Skeletal muscle tissue (tissue), 4 donors: ENCODE results near the gene PADI3. TPM values are rescaled to one million over a fixed set of nuclear protein-coding genes. Genes with fewer than 3 reads are reported as not detected.

Experiments
- H3K27ac ChIP-seq: one replicate; pipeline ENCODE4 v1.7.0; 2013; ENCODE audit warnings: mild to moderate bottlenecking, low read depth, low read length, inconsistent platforms
- H3K27me3 ChIP-seq, 3 donors: one replicate each; pipeline ENCODE4 v1.7.0; 2013; ENCODE audit warnings: low read length in 3 of 3; ENCODE audit not compliant: control insufficient read depth in 3 of 3, insufficient read depth in 3 of 3
- H3K36me3 ChIP-seq, 3 donors: one replicate each; pipeline ENCODE4 v1.7.0; 2013; ENCODE audit warnings: low read length in 3 of 3; ENCODE audit not compliant: control insufficient read depth in 3 of 3, insufficient read depth in 3 of 3
- H3K4me1 ChIP-seq, 3 donors: one replicate each; pipeline ENCODE4 v1.7.0; 2013; ENCODE audit warnings: low read length in 3 of 3, mild to moderate bottlenecking in 3 of 3; ENCODE audit not compliant: control insufficient read depth in 3 of 3, insufficient read depth in 3 of 3
- H3K4me3 ChIP-seq, 3 donors: one replicate each; pipeline ENCODE4 v1.7.0; 2013; ENCODE audit warnings: low read length in 3 of 3
- H3K9ac ChIP-seq, 3 donors: one replicate each; pipeline ENCODE4 v1.7.0; 2013; ENCODE audit warnings: low read length in 3 of 3, mild to moderate bottlenecking in 3 of 3, moderate library complexity in 2 of 3, low read depth in 1 of 3
- H3K9me3 ChIP-seq, 3 donors: one replicate each; pipeline ENCODE4 v1.7.0; 2013; ENCODE audit warnings: low read length in 3 of 3; ENCODE audit not compliant: control insufficient read depth in 3 of 3
- total RNA-seq: library from RNA; depleted of rRNA; stranded (reverse); fragments of >200 nt; gene quantifications from one replicate; pipeline ENCODE4 v1.2.3, GENCODE V29; 2014
- donor health status: Osteomylitis.

The PADI3 gene
- total RNA-seq, 1 donor from 2014 or later: not detected

DNA sequence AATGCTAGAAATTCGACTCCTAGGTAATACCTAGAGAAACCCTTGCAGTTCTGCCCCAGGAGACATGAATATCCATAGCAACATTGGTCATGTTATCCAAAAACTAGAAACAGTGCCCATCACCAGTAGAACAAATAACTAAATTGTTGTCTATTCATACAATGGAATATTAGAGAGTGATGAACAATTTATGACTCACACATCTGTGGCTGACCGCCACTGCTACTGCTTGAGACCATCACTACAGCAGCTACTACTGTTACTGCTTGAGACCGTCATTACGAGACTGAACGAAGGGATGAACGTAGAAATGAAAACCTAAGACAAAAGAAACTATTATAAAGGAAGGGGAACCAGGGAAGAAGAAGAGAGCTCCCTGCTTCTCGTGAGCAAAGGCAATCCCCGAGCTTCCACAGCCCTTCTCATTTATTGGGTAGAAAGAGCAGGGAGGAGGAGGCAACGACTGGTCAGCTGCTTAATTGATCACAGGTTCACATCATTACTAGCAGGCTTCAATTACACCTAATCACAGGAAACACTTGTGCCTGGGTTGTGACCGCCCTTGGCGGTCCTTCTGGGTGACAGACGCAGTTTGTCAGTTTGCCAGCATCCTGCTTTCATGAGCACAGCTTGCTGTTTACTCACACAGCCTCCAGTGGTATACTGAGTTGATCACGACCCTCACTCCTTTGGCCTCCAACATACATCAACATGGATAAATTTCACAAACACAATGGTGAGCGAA, 45.0 kb downstream of the PADI3 start:
- Histone ChIP-seq H3K27ac (no peak overlapping the region), H3K4me1 (no peaks in the 10 kb centered on the region), H3K9ac (no peak overlapping the region), H3K9me3 (no peaks in the 10 kb centered on the region), H3K36me3 (no peaks in the 10 kb centered on the region), H3K27me3 (peaks cover 5 to 13% (median 12%) of the 10 kb centered on the region in 3 donors), H3K4me3 (no peak overlapping the region)

DNA sequence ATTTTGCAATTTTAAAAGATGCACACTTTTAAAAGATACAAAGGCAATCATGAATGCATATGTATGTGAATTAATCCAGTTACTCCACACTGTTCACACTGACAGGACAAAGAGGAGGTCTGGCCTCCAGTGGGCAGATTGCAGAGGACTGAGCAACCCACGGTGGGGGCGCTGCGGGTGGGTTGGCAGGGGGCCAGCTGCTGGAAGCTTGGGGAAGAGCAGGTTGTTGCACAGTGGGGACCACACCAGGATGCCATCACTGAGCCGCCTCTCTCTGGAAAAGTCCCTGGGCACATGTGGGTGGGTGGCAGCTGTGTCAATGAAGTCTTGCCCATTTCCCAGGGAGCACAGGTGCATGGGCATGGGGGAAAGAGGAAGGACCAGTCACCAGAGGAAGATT, 46.4 kb downstream of the PADI3 start:
- no peaks in the 10 kb centered on the region for H3K4me1 ChIP-seq
- no peaks in the 10 kb centered on the region for H3K9me3 ChIP-seq
- peaks cover 5 to 9% (median 7%) of the 10 kb centered on the region in 3 donors for H3K27me3 ChIP-seq
- no peak overlapping the region for H3K27ac ChIP-seq
- H3K4me3 ChIP-seq: no peak overlapping the region
- H3K9ac ChIP-seq: no peak overlapping the region
- H3K36me3 ChIP-seq: no peaks in the 10 kb centered on the region

DNA sequence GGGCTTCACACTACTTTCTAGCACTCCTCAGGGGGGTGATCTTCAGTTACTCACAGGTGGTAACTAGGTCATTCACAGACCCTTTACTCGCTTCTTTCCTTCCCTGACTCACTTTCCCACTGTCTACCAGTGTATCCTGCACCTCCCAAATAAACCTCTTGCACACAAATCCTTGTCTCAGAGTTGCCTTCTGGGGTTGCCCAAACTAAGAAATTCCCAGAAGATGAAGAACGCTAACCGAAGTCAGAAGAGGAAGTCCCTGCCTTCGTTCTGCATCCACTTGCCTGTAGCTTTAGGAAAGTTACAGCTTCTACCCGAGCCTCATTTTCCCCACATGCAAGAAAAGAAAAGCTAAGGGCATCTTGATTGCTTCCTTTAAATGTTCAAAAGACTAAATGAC, 47.2 kb downstream of the PADI3 start:
- H3K9ac ChIP-seq: no peak overlapping the region
- H3K4me3 ChIP-seq: no peak overlapping the region
- no peak overlapping the region for H3K27ac ChIP-seq
- peaks cover 5 to 9% (median 7%) of the 10 kb centered on the region in 3 donors for H3K27me3 ChIP-seq
- H3K4me1 ChIP-seq: no peaks in the 10 kb centered on the region
- no peaks in the 10 kb centered on the region for H3K36me3 ChIP-seq
- H3K9me3 ChIP-seq: no peaks in the 10 kb centered on the region

DNA sequence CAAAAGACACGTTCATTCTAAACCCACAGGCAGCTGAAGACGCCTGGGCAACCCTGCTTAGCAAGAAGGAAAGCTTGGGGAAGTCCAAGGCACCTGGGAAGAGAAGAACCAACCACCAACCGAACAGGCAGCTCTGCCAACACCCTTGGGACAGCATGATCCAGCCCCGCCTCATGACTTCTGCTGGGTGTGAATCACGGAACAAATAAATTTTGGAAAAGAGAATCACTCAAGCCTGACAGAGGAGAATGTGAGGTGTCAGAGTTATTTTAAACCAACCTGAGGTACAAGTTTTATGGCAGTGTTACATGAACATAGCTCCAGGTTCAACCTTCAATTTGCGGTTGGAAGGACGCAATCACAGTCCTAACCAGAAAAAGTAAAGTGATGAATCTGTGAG, 49.1 kb downstream of the PADI3 start:
- Histone ChIP-seq H3K4me1 (no peaks in the 10 kb centered on the region), H3K9me3 (peaks cover 0 to 6% (median 3%) of the 10 kb centered on the region in 3 donors), H3K9ac (no peak overlapping the region), H3K27ac (no peak overlapping the region), H3K36me3 (no peaks in the 10 kb centered on the region), H3K27me3 (peaks cover 4 to 6% (median 5%) of the 10 kb centered on the region in 3 donors), H3K4me3 (no peak overlapping the region)

DNA sequence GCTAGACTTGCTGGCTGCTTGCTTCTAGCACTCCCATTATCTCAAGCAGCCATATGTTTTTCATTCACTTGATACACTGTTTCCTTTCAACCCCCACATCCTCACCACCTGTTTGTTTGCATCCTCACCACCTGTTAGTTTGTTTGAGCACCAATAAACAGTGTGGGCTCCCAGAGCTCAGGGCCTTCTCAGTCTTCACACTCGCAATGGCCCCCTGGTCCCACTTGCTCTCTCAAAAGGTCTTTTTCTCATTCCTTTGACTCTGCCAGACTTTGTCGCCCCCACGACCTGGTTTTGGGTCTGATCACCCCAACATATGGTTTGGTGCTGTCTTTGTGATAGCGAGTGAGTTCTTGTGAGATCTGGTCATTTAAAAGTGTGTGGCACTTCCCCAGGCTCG, 52.9 kb downstream of the PADI3 start:
- no peak overlapping the region for H3K9ac ChIP-seq
- H3K36me3 ChIP-seq: no peaks in the 10 kb centered on the region
- H3K27me3 ChIP-seq: peaks cover 2 to 5% (median 3%) of the 10 kb centered on the region in 3 donors

DNA sequence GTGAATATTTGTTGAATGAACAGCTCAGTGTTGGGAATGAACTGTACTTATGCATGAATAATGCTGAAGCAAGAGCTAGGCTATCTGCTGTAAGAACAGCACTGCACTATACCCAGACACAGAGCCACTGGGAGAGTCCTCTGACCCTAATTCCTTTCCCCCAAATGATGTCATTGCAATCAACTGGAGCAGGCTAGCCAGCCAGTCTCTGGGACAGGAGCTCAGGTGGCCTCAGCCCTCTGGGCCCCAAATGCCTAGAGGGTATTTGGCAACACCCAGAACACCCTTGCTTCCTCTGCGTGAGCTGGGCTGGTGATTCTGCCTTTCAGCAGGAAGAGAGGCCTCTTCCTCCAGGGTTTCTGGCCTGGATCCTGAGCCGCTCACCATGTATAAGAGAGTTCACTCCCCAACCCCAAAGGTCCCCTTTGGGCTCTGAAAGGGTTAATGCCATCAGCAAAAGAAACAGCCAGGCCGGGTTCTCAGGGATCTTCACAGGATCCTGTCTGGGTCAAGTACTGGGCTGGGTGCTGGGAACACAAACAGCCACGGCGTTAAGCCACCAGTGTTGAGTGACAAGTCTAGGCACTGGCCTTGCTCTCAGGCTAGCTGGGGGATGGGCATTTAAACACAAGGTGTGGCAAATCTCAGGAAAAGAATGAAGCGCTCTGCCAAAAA, 55.4 kb downstream of the PADI3 start:
- H3K9ac ChIP-seq: no peak overlapping the region
- H3K27ac ChIP-seq: no peak overlapping the region
- no peak overlapping the region for H3K4me3 ChIP-seq

More for the DNA sequence above, 52.9 kb downstream of the PADI3 start:
- Histone ChIP-seq H3K4me3 (no peak overlapping the region), H3K4me1 (no peaks in the 10 kb centered on the region), H3K9me3 (peaks cover 0 to 6% (median 3%) of the 10 kb centered on the region in 3 donors), H3K27ac (no peak overlapping the region)

DNA sequence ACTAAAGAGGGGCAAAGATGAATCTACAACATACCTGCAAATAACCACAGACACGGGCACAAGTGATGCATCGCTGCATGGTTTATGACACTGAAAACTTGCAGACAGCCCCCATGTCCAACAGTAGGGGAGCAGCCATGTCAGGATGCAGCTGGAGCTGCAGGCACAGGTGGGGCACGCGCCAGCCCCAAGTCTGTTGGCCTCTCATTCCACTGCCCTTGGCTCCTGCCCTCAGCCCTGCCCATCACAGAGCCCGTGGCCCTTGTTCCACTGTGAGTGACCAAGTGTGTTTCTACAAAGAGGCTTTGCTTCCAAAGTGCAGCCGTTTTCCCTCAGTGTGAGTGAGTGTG, 55.9 kb downstream of the PADI3 start:
- no peak overlapping the region for H3K9ac ChIP-seq
- no peak overlapping the region for H3K27ac ChIP-seq
- peaks cover 14 to 31% (median 25%) of the 10 kb centered on the region in 3 donors for H3K27me3 ChIP-seq
- H3K4me3 ChIP-seq: no peak overlapping the region
- H3K4me1 ChIP-seq: no peaks in the 10 kb centered on the region
- H3K9me3 ChIP-seq: peaks cover 0 to 6% (median 3%) of the 10 kb centered on the region in 3 donors
- H3K36me3 ChIP-seq: no peaks in the 10 kb centered on the region

More for the DNA sequence above, 55.4 kb downstream of the PADI3 start:
- Histone ChIP-seq H3K4me1 (no peaks in the 10 kb centered on the region), H3K36me3 (no peaks in the 10 kb centered on the region), H3K27me3 (peaks cover 9 to 26% (median 20%) of the 10 kb centered on the region in 3 donors), H3K9me3 (peaks cover 0 to 6% (median 3%) of the 10 kb centered on the region in 3 donors)

DNA sequence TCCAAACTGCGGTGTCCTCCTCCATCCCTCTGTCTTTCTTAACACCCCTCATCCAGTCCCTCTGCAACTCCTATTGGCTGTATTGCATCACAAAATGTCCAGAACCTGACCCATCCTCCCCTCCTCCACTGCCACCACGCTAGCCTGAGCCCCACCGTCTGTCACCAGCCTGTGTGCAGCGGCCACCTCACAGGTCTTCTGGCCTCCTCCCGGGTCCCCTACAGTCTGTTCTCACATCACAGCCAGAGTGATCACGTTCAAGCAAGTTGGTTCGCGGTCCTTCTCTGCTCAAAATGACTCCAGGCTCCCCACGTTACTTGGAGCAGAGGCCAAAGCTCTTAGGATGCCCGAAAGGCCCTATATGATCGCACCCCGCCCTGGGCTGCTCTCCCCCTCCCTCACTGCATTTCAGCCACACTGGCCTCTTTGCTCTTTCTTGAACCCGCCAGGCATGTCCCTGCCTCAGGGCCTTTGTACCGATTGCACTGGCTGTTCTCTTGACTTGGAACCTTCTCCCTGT, 56.7 kb downstream of the PADI3 start:
- H3K27me3 ChIP-seq: peaks cover 22 to 38% (median 32%) of the 10 kb centered on the region in 3 donors
- H3K36me3 ChIP-seq: no peaks in the 10 kb centered on the region
- no peak overlapping the region for H3K4me3 ChIP-seq
- H3K9me3 ChIP-seq: peaks cover 0 to 6% (median 3%) of the 10 kb centered on the region in 3 donors
- no peak overlapping the region for H3K9ac ChIP-seq
- H3K27ac ChIP-seq: no peak overlapping the region
- no peaks in the 10 kb centered on the region for H3K4me1 ChIP-seq

DNA sequence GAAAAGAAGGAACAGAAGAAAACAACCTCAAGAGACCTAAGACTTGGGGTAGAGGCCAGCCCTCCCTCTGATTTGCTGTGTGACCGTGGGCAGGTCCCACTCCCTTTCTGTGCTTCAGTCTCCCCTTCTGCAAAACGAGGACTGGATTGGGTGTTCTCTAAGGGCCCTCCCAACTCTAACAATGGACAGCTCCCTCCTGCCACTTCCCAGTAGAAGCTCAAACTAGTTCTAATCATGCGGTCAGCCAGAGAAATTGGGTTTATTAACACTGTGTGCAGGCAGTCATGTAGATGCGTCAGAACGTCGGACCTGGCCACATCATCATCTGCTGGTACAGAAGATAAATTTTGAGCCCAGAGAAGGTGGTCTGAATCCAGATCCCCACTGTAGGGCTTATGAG, 57.5 kb downstream of the PADI3 start:
- Histone ChIP-seq H3K4me3 (no peak overlapping the region), H3K27ac (no peak overlapping the region), H3K4me1 (no peaks in the 10 kb centered on the region), H3K9ac (no peak overlapping the region), H3K36me3 (no peaks in the 10 kb centered on the region), H3K27me3 (peaks cover 22 to 38% (median 32%) of the 10 kb centered on the region in 3 donors), H3K9me3 (peaks cover 0 to 6% (median 3%) of the 10 kb centered on the region in 3 donors)

DNA sequence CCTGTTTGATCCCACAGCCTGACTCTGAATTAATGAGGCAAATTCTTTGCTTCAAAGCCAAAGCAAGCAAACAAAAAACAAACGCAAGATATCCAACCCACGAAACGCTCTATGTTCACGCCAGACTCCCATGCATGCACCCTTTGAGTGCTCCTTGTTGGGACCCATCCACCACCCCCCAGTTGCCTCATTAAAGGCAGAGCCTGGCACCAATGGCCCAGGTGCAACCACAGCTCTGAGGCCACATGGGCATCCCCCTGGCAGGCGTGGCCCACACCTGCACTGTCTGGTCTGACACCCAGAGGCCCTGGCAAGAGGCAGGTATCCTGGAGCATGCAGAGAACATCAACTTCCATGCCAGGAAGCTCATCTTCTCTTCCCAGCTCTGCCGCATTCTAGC, 58.0 kb downstream of the PADI3 start:
- Histone ChIP-seq H3K9ac (no peak overlapping the region), H3K36me3 (no peaks in the 10 kb centered on the region), H3K27me3 (peaks cover 22 to 38% (median 35%) of the 10 kb centered on the region in 3 donors), H3K4me1 (no peaks in the 10 kb centered on the region), H3K4me3 (no peak overlapping the region), H3K27ac (no peak overlapping the region), H3K9me3 (peaks cover 0 to 2% (median under 1%) of the 10 kb centered on the region in 3 donors)
